GM12878 (cell line): ENCODE data around the gene PCDHGA7.
A peak's percentile ranks its signal among the peaks of the same experiment; 100 is the strongest.

Experiments used
- ASH2L ChIP-seq: fragments of 300-600, 200-600 bp; sonication (generic); IDR thresholded peaks from 2 replicates; pipeline ENCODE4 v1.6.1; 2017; ENCODE audit warnings: low read depth, mild to moderate bottlenecking, borderline replicate concordance
- EZH2 ChIP-seq: IDR thresholded peaks from 2 replicates; pipeline ENCODE4 v1.6.1; 2012; ENCODE audit warnings: low read depth, mild to moderate bottlenecking, control low read depth, inconsistent platforms, low read length, borderline replicate concordance; ENCODE audit not compliant: control insufficient read depth
- HCFC1 ChIP-seq: fragments of 150-350 bp; IDR thresholded peaks from 2 replicates; pipeline ENCODE4 v1.6.1; 2014; ENCODE audit warnings: low read length
- NFYB ChIP-seq: IDR thresholded peaks from 2 replicates; pipeline ENCODE4 v1.6.1; 2011; ENCODE audit warnings: low read depth, mild to moderate bottlenecking, low read length, improper control_type of control experiment, moderate library complexity; ENCODE audit not compliant: insufficient read depth
- ZNF274 ChIP-seq: IDR thresholded peaks from one replicate; pipeline ENCODE4 v1.8.0; 2011; ENCODE audit not compliant: insufficient read length, insufficient read depth
- TF ChIP-seq, protein P1 (sequence below), 3 experiments: IDR thresholded peaks in 2 of 3; conservative IDR thresholded peaks in 1 of 3; 2 replicates each; pipeline ENCODE4 v1.5.1; 2011; ENCODE audit warnings: low read depth in 3 of 3, low read length in 3 of 3, mild to moderate bottlenecking in 3 of 3, control low read depth in 2 of 3, moderate library complexity in 2 of 3, inconsistent platforms in 1 of 3, mixed read lengths in 1 of 3; ENCODE audit not compliant: control insufficient read depth in 2 of 3, insufficient read depth in 1 of 3; ENCODE audit errors: extremely low read depth in 1 of 3
- TF ChIP-seq, protein P2 (sequence below): fragments of 150-350 bp; IDR thresholded peaks from 2 replicates; pipeline ENCODE4 v1.6.1; 2016; ENCODE audit warnings: low read depth, low read length

DNA sequence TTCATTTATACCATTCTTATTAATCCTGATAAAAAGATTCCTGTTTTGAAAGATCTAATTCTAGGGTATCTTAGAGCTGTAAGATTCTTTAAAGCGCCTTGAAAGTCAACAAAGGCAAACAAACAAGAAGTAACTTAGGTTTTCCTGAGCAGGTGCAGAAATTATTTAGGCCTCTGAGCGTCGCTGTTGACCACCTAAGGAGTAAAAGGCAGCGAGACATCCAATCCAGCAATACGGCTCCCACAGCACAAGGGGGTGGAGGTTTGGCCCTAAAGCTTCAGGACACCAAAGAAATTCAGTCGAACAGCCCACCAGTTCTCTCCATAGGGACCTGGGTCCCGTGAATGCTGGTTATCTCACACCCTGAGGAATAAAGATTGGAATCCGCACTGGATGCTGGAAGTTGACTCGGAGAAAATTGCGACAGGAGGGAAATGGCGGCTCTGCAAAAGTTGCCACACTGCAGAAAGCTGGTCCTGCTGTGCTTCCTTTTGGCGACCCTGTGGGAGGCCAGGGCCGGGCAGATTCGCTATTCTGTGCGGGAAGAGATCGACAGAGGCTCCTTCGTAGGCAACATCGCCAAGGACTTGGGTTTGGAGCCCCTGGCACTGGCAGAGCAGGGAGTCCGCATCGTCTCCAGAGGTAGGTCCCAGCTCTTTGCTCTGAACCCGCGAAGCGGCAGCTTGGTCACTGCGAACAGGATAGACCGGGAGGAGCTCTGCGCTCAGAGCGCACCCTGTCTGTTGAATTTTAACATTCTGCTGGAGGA is 43.8 kb upstream of the PCDHGA7 start, which contains the start of gene PCDHGA2:
- TF ChIP-seq, protein P1, sequence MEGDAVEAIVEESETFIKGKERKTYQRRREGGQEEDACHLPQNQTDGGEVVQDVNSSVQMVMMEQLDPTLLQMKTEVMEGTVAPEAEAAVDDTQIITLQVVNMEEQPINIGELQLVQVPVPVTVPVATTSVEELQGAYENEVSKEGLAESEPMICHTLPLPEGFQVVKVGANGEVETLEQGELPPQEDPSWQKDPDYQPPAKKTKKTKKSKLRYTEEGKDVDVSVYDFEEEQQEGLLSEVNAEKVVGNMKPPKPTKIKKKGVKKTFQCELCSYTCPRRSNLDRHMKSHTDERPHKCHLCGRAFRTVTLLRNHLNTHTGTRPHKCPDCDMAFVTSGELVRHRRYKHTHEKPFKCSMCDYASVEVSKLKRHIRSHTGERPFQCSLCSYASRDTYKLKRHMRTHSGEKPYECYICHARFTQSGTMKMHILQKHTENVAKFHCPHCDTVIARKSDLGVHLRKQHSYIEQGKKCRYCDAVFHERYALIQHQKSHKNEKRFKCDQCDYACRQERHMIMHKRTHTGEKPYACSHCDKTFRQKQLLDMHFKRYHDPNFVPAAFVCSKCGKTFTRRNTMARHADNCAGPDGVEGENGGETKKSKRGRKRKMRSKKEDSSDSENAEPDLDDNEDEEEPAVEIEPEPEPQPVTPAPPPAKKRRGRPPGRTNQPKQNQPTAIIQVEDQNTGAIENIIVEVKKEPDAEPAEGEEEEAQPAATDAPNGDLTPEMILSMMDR (IDR thresholded peaks at IDR 0.05 in 2 of 3, conservative IDR thresholded peaks at IDR 0.05 in 1 of 3; ENCODE audit: control insufficient read depth in 2 of 3, extremely low read depth in 1 of 3, insufficient read depth in 1 of 3, low read depth in 3 of 3, low read length in 3 of 3): peak; percentile 16 to 46 (median 40); a peak in 5 of 6 replicates
- TF ChIP-seq ZNF274 (no peak), NFYB (no peak), HCFC1 (no peak), ASH2L (no peak), EZH2 (no peak)
- TF ChIP-seq, protein P2, sequence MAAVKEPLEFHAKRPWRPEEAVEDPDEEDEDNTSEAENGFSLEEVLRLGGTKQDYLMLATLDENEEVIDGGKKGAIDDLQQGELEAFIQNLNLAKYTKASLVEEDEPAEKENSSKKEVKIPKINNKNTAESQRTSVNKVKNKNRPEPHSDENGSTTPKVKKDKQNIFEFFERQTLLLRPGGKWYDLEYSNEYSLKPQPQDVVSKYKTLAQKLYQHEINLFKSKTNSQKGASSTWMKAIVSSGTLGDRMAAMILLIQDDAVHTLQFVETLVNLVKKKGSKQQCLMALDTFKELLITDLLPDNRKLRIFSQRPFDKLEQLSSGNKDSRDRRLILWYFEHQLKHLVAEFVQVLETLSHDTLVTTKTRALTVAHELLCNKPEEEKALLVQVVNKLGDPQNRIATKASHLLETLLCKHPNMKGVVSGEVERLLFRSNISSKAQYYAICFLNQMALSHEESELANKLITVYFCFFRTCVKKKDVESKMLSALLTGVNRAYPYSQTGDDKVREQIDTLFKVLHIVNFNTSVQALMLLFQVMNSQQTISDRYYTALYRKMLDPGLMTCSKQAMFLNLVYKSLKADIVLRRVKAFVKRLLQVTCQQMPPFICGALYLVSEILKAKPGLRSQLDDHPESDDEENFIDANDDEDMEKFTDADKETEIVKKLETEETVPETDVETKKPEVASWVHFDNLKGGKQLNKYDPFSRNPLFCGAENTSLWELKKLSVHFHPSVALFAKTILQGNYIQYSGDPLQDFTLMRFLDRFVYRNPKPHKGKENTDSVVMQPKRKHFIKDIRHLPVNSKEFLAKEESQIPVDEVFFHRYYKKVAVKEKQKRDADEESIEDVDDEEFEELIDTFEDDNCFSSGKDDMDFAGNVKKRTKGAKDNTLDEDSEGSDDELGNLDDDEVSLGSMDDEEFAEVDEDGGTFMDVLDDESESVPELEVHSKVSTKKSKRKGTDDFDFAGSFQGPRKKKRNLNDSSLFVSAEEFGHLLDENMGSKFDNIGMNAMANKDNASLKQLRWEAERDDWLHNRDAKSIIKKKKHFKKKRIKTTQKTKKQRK: no peak
